GM12878 (cell line): ENCODE results near the gene MATN3. TPM values are rescaled to one million over a fixed set of nuclear protein-coding genes. Genes with fewer than 3 reads are reported as not detected.

Experiments
- ATAC-seq: fragments of 200-7000 bp; cut with Tn5 transposase; 3 replicates; pipeline ENCODE4 v1.9.1; 2020; ENCODE audit warnings: mild to moderate bottlenecking, moderate library complexity
- BruUV-seq: library from RNA; stranded (reverse); fragments of 400-500 nt; replicated peaks from 2 replicates; lab custom pipeline; 2021; lab: Mats Ljungman, UMichigan
- CTCF ChIA-PET: fragments of 300-600 bp; sonication (Branson Sonifier 250); formaldehyde crosslinking; extraction: SDS; loops from one replicate; lab custom pipeline; 2021; ENCODE audit warnings: inconsistent platforms; lab: Yijun Ruan, JAX
- POLR2A ChIA-PET: fragments of 350-600 bp; formaldehyde crosslinking; extraction: SDS; loops from one replicate; lab custom pipeline; 2021; ENCODE audit warnings: inconsistent platforms; lab: Charles Lee
- RAD21 ChIA-PET: fragments of 300-600 bp; sonication (Branson Sonifier 250); formaldehyde crosslinking; loops from one replicate; lab custom pipeline; 2023; ENCODE audit warnings: antibody characterized with exemption; ENCODE audit not compliant: unreplicated experiment; lab: Charles Lee
- SMC1A ChIA-PET: fragments of 300-600 bp; sonication (Branson Sonifier 250); formaldehyde crosslinking; loops from one replicate; lab custom pipeline; 2023; ENCODE audit not compliant: unreplicated experiment, uncharacterized antibody; lab: Charles Lee
- DNase-seq: peaks from one replicate; pipeline ENCODE4 v3.0.0-alpha.2; 2011; ENCODE audit warnings: low read depth, low spot score
- FAIRE-seq: peaks from 3 replicates; lab custom pipeline; 2011; peaks lifted over from hg19 to GRCh38; lab: Jason Lieb, UNC
- H2AFZ ChIP-seq: 2 replicates; pipeline ENCODE4 v1.6.0; 2011; ENCODE audit warnings: low read depth, low read length, control low read depth; ENCODE audit not compliant: control insufficient read depth
- H3K27ac ChIP-seq: 2 replicates; pipeline ENCODE4 v1.5.1; 2011; ENCODE audit warnings: control low read depth; ENCODE audit not compliant: control insufficient read depth, insufficient read depth
- H3K27me3 ChIP-seq, 2 experiments: replicated peaks in 1 of 2; 2 replicates each; pipeline versions ENCODE4 v1.6.0 to v1.6.1; 2011; ENCODE audit warnings: low read length in 1 of 2; ENCODE audit not compliant: control insufficient read depth in 2 of 2, insufficient read depth in 2 of 2
- H3K36me3 ChIP-seq, 2 experiments: 2 replicates each; pipeline ENCODE4 v1.5.1; 2011; ENCODE audit warnings: low read length in 1 of 2; ENCODE audit not compliant: control insufficient read depth in 2 of 2, insufficient read depth in 2 of 2
- H3K4me1 ChIP-seq: 2 replicates; pipeline ENCODE4 v1.6.1; 2011; ENCODE audit warnings: mild to moderate bottlenecking, low read length, moderate library complexity, mixed read lengths; ENCODE audit not compliant: control insufficient read depth, insufficient read depth
- H3K4me2 ChIP-seq: 2 replicates; pipeline ENCODE4 v1.6.0; 2011; ENCODE audit warnings: control low read depth; ENCODE audit not compliant: control insufficient read depth, insufficient read depth
- H3K4me3 ChIP-seq: fragments of 200-600 bp; sonication (generic); 2 replicates; pipeline ENCODE4 v1.5.1; 2016
- H3K79me2 ChIP-seq: 2 replicates; pipeline ENCODE4 v1.6.0; 2011; ENCODE audit warnings: low read length; ENCODE audit not compliant: control insufficient read depth, insufficient read depth
- H3K9ac ChIP-seq: 2 replicates; pipeline ENCODE4 v1.8.0; 2011; ENCODE audit warnings: low read length, control low read depth, mixed read lengths; ENCODE audit not compliant: control insufficient read depth, insufficient read depth
- H3K9me3 ChIP-seq: replicated peaks from 3 replicates; pipeline ENCODE4 v1.5.1; 2011; ENCODE audit warnings: mild to moderate bottlenecking, low read length; ENCODE audit not compliant: control insufficient read depth, insufficient read depth
- H4K20me1 ChIP-seq: 2 replicates; pipeline ENCODE4 v1.6.0; 2011; ENCODE audit not compliant: control insufficient read depth, insufficient read depth
- CEBPB ChIP-seq, 2 experiments: fragments of 150-350 bp in 1 of 2; IDR thresholded peaks; 2 replicates each; pipeline ENCODE4 v1.6.1; 2012 to 2014; ENCODE audit warnings: low read depth in 2 of 2, low read length in 2 of 2, borderline replicate concordance in 1 of 2, inconsistent platforms in 1 of 2
- CHD1 ChIP-seq: IDR thresholded peaks from 2 replicates; pipeline ENCODE4 v1.6.1; 2012; ENCODE audit warnings: low read depth, low read length, improper control_type of control experiment
- CREB1 ChIP-seq: IDR thresholded peaks from 2 replicates; pipeline ENCODE4 v1.6.1; 2012; ENCODE audit warnings: low read depth, mild to moderate bottlenecking, inconsistent platforms
- IRF3 ChIP-seq: fragments of 450-650 bp; IDR thresholded peaks from 2 replicates; pipeline ENCODE4 v1.6.1; 2014; ENCODE audit warnings: mild to moderate bottlenecking
- JUNB ChIP-seq: IDR thresholded peaks from 2 replicates; pipeline ENCODE4 v1.6.1; 2016; ENCODE audit warnings: antibody characterized with exemption, mild to moderate bottlenecking
- KAT2A ChIP-seq: conservative IDR thresholded peaks from 2 replicates; pipeline ENCODE4 v1.6.1; 2011; ENCODE audit warnings: low read depth, low read length; ENCODE audit not compliant: control insufficient read depth
- KDM1A ChIP-seq: fragments of 200-600 bp; sonication (generic); IDR thresholded peaks from 2 replicates; pipeline ENCODE4 v1.6.1; 2016; ENCODE audit warnings: borderline replicate concordance
- MEF2B ChIP-seq: fragments of 450-650 bp; IDR thresholded peaks from 2 replicates; pipeline ENCODE4 v1.6.1; 2018; ENCODE audit warnings: mild to moderate bottlenecking, moderate library complexity; ENCODE audit not compliant: partially characterized antibody, poor library complexity, severe bottlenecking
- NFIC ChIP-seq: IDR thresholded peaks from 2 replicates; pipeline ENCODE4 v1.6.1; 2012; ENCODE audit warnings: low read depth, mild to moderate bottlenecking, inconsistent platforms, low read length, moderate library complexity
- NFYA ChIP-seq: IDR thresholded peaks from 2 replicates; pipeline ENCODE4 v1.6.1; 2011; ENCODE audit warnings: low read depth, mild to moderate bottlenecking, low read length, improper control_type of control experiment, borderline replicate concordance
- PAX8 ChIP-seq: fragments of 450-650 bp; IDR thresholded peaks from 2 replicates; pipeline ENCODE4 v1.6.1; 2017; ENCODE audit warnings: mild to moderate bottlenecking, moderate library complexity
- SPI1 ChIP-seq: IDR thresholded peaks from 2 replicates; pipeline ENCODE4 v1.6.1; 2011; ENCODE audit warnings: low read depth, mild to moderate bottlenecking, low read length, moderate library complexity, borderline replicate concordance; ENCODE audit not compliant: insufficient read depth
- SUZ12 ChIP-seq: fragments of 200-600 bp; sonication (generic); IDR thresholded peaks from one replicate; pipeline ENCODE4 v1.6.1; 2018; ENCODE audit warnings: antibody characterized with exemption, mild to moderate bottlenecking; ENCODE audit not compliant: unreplicated experiment
- TARDBP ChIP-seq: IDR thresholded peaks from 2 replicates; pipeline ENCODE4 v1.6.1; 2016; ENCODE audit warnings: borderline replicate concordance
- TCF7 ChIP-seq: IDR thresholded peaks from 2 replicates; pipeline ENCODE4 v1.6.1; 2014; ENCODE audit warnings: antibody characterized with exemption, borderline replicate concordance
- WRNIP1 ChIP-seq: IDR thresholded peaks from 2 replicates; pipeline ENCODE4 v1.6.1; 2011; ENCODE audit warnings: low read depth, low read length, improper control_type of control experiment, borderline replicate concordance
- YBX1 ChIP-seq: fragments of 450-650 bp; IDR thresholded peaks from 2 replicates; pipeline ENCODE4 v1.6.1; 2016; ENCODE audit warnings: antibody characterized with exemption
- WGBS: methylation state at CpG from one replicate; pipeline ENCODE4 v1.1.6; 2016; ENCODE audit warnings: low lambda C conversion rate; ENCODE audit not compliant: insufficient replicate concordance, insufficient coverage; ENCODE audit errors: missing lambda C conversion rate; 5-methylcytosine and 5-hydroxymethylcytosine counted together
- in situ Hi-C: fragments of 300-500 bp; cut with MboI; formaldehyde crosslinking; loops from 9 replicates; pipeline ENCODE4 v1.14.3; 2018; ENCODE audit warnings: mixed read lengths
- intact Hi-C: fragments of 100-400 bp; cut with micrococcal nuclease; formaldehyde crosslinking; loops from one replicate; pipeline ENCODE4 v1.14.2; 2022; ENCODE audit not compliant: unreplicated experiment
- polyA plus RNA-seq, 11 experiments: library from polyadenylated mRNA; depleted of rRNA in 4 of 11; unstranded in 6 of 11; stranded (reverse) in 5 of 11; fragments of >200 nt; fragmentation: Nextera tagmentation in 4 of 11; fragmentation: Illumina TruSeq in 1 of 11; extraction: Ambion mirVana in 4 of 11; extraction: Trizol in 1 of 11; gene quantifications; 1 replicate in 1 of 11; 2 replicates in 10 of 11; pipeline versions ENCODE4 v1.2.1 to v1.2.3, GENCODE V29; 2011 to 2016; ENCODE audit warnings: inconsistent platforms in 2 of 11, missing spikeins in 2 of 11, low read depth in 1 of 11
- total RNA-seq, 4 experiments: library from RNA; depleted of rRNA in 3 of 4; stranded (reverse); fragments of >200 nt in 3 of 4; fragmentation: Illumina TruSeq in 1 of 4; extraction: Trizol in 1 of 4; gene quantifications; 2 replicates each; pipeline versions ENCODE4 v1.2.1 to v1.2.3, GENCODE V29; 2013 to 2021

The MATN3 gene
- total and polyA plus RNA-seq, 10 of the 15 experiments (the other 5 are each of a cell fraction or from before 2014, with no cell fraction given): 0.09 TPM; not detected in 9

GRCh38 chr2:20021405-20022009 lies 9.0 kb upstream of the MATN3 start:
- POLR2A ChIA-PET: no interaction called here

GRCh38 chr2:20019747-20020146 lies 7.3 kb upstream of the MATN3 start:
- no peaks in the 10 kb centered on the region for H3K27me3 ChIP-seq
- DNase-seq (no peak), ATAC-seq (no peak)
- intact Hi-C loops (no loop called here), in situ Hi-C loops (loop anchor here (10.0 kb wide), 1 partner anchor 75 kb away; no protein-coding TSS in a partner anchor)
- no TSS peak for BruUV-seq
- H3K9me3 ChIP-seq: no peaks in the 10 kb centered on the region; the same call in 2 of the 3 replicates
- H3K4me3 ChIP-seq: no peak overlapping the region
- no peak overlapping the region for H3K27ac ChIP-seq
- TF ChIP-seq IRF3 (no peak), YBX1 (no peak), CREB1 (no peak), KAT2A (no peak), NFIC (no peak), MEF2B (no peak), JUNB (no peak)
- TF ChIP-seq, all 136 proteins: peak for 0
- no peaks in the 10 kb centered on the region for H3K36me3 ChIP-seq
- POLR2A ChIA-PET: no interaction called here
- no peak overlapping the region for H3K4me2 ChIP-seq
- H3K79me2 ChIP-seq: no peaks in the 10 kb centered on the region
- 44% methylated on average over 4 of the region's 4 CpGs for WGBS
- SMC1A ChIA-PET: interaction anchor here (1.5 kb wide), 1 partner anchor 59 kb away, joined by 5 read pairs; no protein-coding TSS in a partner anchor
- RAD21 ChIA-PET: no interaction called here
- CTCF ChIA-PET: interaction anchor here (1.5 kb wide), 1 partner anchor 206 kb away, joined by 4 read pairs; no protein-coding TSS in a partner anchor
- no peak for FAIRE-seq
- no peak overlapping the region for H3K9ac ChIP-seq
- H4K20me1 ChIP-seq: no peaks in the 10 kb centered on the region
- no peaks in the 10 kb centered on the region for H3K4me1 ChIP-seq
- no peak overlapping the region for H2AFZ ChIP-seq

More at GRCh38 chr2:20021405-20022009, 9.0 kb upstream of the MATN3 start:
- DNase-seq: no peak
- in situ Hi-C loops: no loop called here
- Histone ChIP-seq H3K4me3 (no peak overlapping the region), H3K36me3 (no peaks in the 10 kb centered on the region), H3K9me3 (no peaks in the 10 kb centered on the region; the same call in 2 of the 3 replicates), H3K9ac (no peak overlapping the region), H3K79me2 (no peaks in the 10 kb centered on the region), H3K27ac (no peak overlapping the region), H4K20me1 (no peaks in the 10 kb centered on the region), H3K4me2 (no peak overlapping the region)
- BruUV-seq: no TSS peak
- ChIA-PET SMC1A (interaction anchor here (0.9 kb wide), 1 partner anchor 27 kb away, joined by 3 read pairs; no protein-coding TSS in a partner anchor), RAD21 (no interaction called here)
- no peak for ATAC-seq
- FAIRE-seq: no peak
- no peak for TF ChIP-seq CEBPB (IDR thresholded peaks at IDR 0.05; ENCODE audit: borderline replicate concordance in 1 of 2, low read depth in 2 of 2, low read length in 2 of 2)
- TF ChIP-seq CHD1: no peak
- no peak for TF ChIP-seq KDM1A
- TF ChIP-seq SPI1: no peak
- no peak for TF ChIP-seq TCF7
- TF ChIP-seq WRNIP1: no peak
- TF ChIP-seq TARDBP: no peak
- no peak for TF ChIP-seq SUZ12
- TF ChIP-seq PAX8: no peak
- no peak for TF ChIP-seq NFYA
- TF ChIP-seq, all 136 proteins: peak for 0
- 11% methylated on average over 3 of the region's 3 CpGs for WGBS
- Histone ChIP-seq H3K27me3 (no peaks in the 10 kb centered on the region), H3K4me1 (no peaks in the 10 kb centered on the region), H2AFZ (no peak overlapping the region)
- CTCF ChIA-PET: no interaction called here
- intact Hi-C loops: no loop called here
